TTC549 (cell line): ENCODE measurements around the gene SUN2.

Source experiments
- FAIRE-seq: peaks from 2 replicates; lab custom pipeline; 2012; peaks lifted over from hg19 to GRCh38; lab: Jason Lieb, UNC

The SUN2 gene

DNA sequence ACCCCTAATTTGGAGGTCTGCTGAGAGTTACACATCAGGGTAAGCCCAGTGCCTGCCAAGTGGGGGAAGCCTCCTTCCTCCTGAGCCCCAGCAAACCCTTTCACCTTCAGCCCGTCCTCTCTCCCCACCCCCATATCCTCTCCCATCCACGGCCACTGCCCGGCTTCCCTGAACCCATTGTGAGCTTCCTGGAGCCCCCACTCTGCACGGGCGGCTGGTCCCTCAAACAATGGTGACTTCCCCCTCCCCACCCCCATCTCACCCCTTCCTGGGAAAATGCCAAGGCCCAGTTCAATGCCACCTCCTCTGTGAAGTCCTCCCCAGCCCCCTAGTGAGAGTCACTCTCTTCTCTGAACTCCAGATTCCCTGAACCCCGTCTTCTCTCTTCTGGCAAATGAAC, 20.3 kb upstream of the SUN2 start:
- no peak for FAIRE-seq

GRCh38 chr22:38775656-38776055, 19.9 kb upstream of the SUN2 start:
- no peak for FAIRE-seq

DNA sequence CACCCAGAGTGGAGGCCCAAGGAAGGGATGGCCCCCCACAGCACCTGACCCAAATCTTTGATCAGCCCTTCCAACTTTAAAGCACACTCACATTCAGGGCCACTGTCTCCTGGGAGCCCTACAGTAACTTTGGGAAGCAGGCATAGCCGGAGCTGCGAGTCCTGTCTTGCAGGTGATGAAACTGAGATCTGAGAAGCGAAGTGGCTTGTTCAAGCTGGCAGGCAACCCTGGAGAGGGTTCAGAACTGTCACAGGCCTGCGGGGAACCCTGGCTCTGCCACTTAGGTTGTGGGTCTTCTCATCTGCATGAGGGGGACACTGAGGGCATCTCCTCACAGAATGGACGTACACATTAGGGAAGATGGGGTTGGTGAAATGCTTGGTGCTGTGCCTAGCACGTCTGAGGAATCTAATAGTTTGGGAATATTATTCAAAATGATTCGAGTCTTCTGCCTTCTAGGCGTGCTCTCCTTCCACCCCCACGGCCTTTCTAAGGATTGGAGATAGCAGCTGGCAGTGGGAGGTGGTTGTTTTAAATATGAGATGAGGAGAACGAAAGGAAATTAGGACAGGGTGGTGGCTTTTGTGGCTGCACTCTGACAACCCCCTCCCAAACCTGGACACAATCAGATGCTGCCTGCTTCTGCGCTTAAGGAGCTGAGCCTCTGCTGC, 18.8 kb upstream of the SUN2 start:
- no peak for FAIRE-seq

GRCh38 chr22:38773363-38773946, 17.7 kb upstream of the SUN2 start:
- no peak for FAIRE-seq

GRCh38 chr22:38772623-38772873, 16.8 kb upstream of the SUN2 start:
- no peak for FAIRE-seq

DNA sequence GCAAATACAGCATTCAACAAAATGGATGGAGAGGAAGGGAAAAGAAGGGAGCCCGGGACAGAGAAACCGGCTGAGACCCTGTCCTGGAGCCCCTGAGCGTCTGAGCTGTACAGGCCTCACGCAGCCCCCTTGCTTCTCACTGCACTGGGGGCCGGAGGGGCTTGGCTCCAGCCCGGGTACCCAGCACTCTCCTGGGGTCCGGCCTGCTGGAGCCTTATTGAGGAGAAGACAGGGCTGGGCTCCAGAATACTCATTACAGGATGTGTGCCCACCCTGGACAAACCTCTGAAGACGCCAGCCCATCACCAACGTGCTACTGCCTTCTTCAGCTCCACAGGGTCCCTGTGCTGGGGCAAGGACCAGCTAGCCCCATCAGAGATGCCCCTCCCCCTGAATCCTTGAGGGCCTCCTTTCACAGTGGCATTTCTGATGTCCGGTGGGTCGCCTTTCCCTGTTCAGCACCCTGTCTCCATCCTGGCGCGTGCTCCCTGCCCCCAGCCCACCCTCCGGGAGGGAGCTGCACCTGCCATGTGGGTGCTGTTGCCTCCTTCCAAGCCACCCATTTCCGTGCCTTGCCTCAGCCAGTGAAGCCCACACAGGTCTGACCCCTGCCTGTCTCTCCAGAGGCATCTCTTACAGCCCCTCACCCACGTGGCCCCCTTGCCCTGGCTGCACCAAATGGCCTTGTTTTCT, 14.6 kb upstream of the SUN2 start:
- no peak for FAIRE-seq

GRCh38 chr22:38768036-38768435, 12.2 kb upstream of the SUN2 start:
- no peak for FAIRE-seq

- no peak for FAIRE-seq
These were observed 11.5 kb upstream of the SUN2 start for GRCh38 chr22:38767313-38767712.

GRCh38 chr22:38766076-38766777, 10.4 kb upstream of the SUN2 start:
- no peak for FAIRE-seq

DNA sequence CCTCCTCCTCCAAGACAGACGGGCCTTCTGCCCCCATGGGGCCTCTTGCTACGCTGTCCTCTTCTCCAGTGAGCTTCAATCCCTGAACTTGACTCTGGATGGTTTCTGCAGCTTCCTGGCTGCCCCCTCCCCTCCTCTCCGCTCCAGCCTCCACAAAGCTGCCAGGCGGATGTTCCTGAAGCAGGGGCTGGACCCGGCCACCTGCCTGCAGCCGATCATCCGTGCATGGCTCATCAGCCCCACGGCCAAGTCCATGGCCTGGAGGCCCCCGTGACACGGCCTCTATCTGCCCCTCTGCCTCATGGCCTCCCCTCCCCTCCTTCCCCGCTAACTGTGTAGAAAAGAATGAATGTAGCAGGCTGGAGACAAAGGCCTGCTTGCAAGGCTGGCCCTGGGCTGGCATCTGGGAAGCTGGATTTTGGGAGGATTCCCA, 6.8 kb upstream of the SUN2 start:
- no peak for FAIRE-seq

- no peak for FAIRE-seq
These were observed 5.7 kb upstream of the SUN2 start for GRCh38 chr22:38761202-38762162.

- FAIRE-seq: no peak
These were observed 4.8 kb upstream of the SUN2 start for GRCh38 chr22:38760477-38761201.

- no peak for FAIRE-seq
These were observed 3.2 kb upstream of the SUN2 start for GRCh38 chr22:38759005-38759404.

DNA sequence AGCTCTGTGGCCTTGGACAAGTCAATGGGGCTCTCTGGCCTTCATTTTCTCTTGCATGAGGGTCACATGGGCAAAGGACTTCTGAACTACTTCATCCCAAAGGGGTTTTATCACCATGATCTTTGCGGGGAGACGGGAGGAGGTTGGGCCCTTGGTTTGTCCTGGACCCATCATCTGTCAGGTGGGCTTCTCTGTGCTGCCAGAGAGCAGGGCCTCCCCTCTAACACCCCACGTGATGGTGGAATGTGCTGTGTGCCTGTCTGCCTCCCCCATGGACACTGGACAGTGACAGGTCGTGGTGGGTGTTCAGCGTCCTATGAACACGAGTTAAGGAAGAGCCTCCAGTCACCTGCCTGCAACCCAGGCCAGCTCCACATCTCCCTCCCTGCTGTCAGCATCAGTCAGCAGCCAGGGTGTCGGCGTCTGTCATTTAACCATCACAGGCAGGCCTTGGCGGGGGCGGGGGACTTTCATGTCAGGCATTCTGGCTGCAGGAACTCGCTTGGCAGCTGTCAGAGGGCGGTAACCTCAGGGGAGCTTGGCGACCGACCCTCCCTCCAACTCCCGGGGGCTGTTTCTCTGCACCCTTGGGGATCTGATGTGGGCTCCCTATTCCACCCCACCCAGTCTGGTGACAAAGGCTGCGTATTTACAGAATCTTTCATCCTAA, 2.6 kb upstream of the SUN2 start:
- no peak for FAIRE-seq

- FAIRE-seq: no peak
These were observed 1.6 kb upstream of the SUN2 start for GRCh38 chr22:38757464-38757757.

DNA sequence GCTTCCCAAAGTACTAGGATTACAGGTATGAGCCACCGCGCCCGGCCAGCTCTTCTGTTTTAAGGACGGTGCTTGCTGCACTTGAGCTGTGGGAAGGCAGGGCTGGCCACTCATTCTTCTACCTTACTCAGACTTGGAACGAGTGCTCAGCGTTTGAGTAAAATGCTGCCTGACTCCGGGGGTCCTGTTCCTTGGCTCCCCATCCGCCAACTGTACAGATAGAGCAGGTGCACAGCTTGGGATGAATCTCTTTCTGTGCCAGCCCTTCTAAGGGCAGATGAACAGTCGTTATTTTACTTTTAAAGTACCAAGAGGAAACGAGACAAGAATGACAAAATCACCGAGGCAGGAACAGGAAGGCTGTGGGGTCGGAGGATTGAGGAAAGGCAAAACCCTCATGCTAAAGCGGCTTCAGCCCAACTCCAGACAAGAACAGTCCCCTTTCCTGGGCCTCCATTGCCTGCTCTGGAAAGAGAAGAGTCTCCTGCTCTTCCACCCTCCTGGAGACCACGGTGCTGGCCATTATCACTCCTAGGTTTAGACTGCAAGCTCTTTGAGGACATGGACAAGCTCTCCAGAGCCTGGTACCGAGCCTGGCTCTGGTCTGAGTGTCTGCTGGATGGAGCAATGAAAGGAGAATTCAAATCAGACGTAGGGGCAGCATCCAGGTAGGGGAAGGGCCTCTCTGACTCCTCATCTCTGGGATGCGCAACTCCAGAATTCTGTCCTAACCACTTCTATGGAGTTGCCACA, 1.1 kb upstream of the SUN2 start:
- FAIRE-seq: no peak

GRCh38 chr22:38755155-38755910, 465 bp downstream of the SUN2 start:
- no peak for FAIRE-seq

GRCh38 chr22:38754751-38755154, 1.0 kb downstream of the SUN2 start:
- FAIRE-seq: no peak

DNA sequence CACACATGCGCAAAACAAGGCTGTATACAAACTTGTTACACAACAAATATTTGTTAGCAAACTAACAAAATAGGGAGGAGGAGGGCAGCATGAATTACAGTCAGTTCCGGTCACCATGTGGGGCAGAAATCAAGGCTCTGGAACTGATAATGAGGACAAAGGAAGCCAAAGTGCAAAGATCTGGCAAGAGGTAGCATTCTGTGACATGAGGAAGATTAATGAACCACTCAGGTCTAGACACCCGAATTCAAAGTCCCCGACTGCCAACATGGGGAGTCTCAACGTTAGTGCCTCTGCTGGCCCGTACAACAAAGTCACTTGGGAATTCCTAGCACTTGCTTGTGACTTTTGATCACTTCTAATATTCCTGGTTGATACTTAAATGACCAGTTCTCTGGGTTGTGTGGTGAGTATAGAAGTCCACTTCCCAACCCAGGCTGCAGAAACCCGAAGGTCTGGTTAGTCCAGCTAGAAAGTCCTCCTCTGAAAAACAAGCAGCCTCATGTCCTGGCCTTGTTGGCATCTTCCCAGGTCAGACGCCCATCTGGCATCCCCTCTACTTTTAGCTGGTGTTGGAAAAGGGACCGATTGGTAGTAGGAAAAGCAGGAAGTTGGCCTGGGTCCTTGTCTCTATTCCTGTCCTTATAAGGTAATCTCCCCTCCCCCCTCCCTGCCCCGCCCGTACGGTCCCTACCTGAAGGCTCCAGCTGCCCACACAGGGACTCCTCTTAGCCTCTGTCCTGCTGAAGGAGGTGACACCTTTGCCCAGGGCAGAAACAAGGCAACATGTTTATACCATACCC, 1.6 kb downstream of the SUN2 start:
- FAIRE-seq: no peak
